H9 (cell line): Measurements from ENCODE around the gene KRT78. TPM values are rescaled to one million over a fixed set of nuclear protein-coding genes. Genes with fewer than 3 reads are reported as not detected.
A peak's percentile ranks its signal among the peaks of the same experiment; 100 is the strongest.

Source experiments
- DNase-seq: peaks from one replicate; pipeline ENCODE4 v3.0.0-alpha.2; 2017
- H2AFZ ChIP-seq: one replicate; pipeline ENCODE4 v1.6.1; 2013; ENCODE audit warnings: mild to moderate bottlenecking, low read length, control low read depth, moderate library complexity
- H2AK5ac ChIP-seq: 2 replicates; pipeline ENCODE4 v1.6.1; 2013; ENCODE audit warnings: low read length, control low read depth, mixed read lengths; ENCODE audit not compliant: insufficient read length
- H2BK120ac ChIP-seq: one replicate; pipeline ENCODE4 v1.6.1; 2013; ENCODE audit warnings: low read depth, mild to moderate bottlenecking, low read length, control low read depth, inconsistent platforms; ENCODE audit not compliant: poor library complexity, severe bottlenecking
- H2BK12ac ChIP-seq: 2 replicates; pipeline ENCODE4 v1.6.1; 2013; ENCODE audit warnings: low read length, control low read depth, mixed read lengths, low read depth; ENCODE audit not compliant: insufficient read length
- H2BK15ac ChIP-seq: 2 replicates; pipeline ENCODE4 v1.6.1; 2013; ENCODE audit warnings: low read depth, low read length, control low read depth
- H2BK20ac ChIP-seq: one replicate; pipeline ENCODE4 v1.6.1; 2013; ENCODE audit warnings: low read depth, mild to moderate bottlenecking, low read length, control low read depth, inconsistent platforms; ENCODE audit not compliant: poor library complexity, severe bottlenecking
- H2BK5ac ChIP-seq: 2 replicates; pipeline ENCODE4 v1.6.1; 2013; ENCODE audit warnings: low read length, control low read depth, mixed read lengths; ENCODE audit not compliant: insufficient read length
- H3K14ac ChIP-seq: 2 replicates; pipeline ENCODE4 v1.6.1; 2013; ENCODE audit warnings: low read length, control low read depth; ENCODE audit not compliant: insufficient read depth
- H3K18ac ChIP-seq: 2 replicates; pipeline ENCODE4 v1.6.1; 2013; ENCODE audit warnings: low read depth, mild to moderate bottlenecking, mixed read lengths, low read length, control low read depth; ENCODE audit not compliant: insufficient read length
- H3K23ac ChIP-seq: 2 replicates; pipeline ENCODE4 v1.6.1; 2013; ENCODE audit warnings: low read length, control low read depth, mixed read lengths, low read depth; ENCODE audit not compliant: insufficient read length
- H3K23me2 ChIP-seq: 2 replicates; pipeline ENCODE4 v1.6.1; 2013; ENCODE audit warnings: low read depth, mild to moderate bottlenecking, mixed read lengths, low read length, control low read depth; ENCODE audit not compliant: insufficient read length, poor library complexity, severe bottlenecking
- H3K27ac ChIP-seq: 2 replicates; pipeline ENCODE4 v1.5.1; 2013; ENCODE audit warnings: low read length, control low read depth, mixed read lengths, low read depth; ENCODE audit not compliant: insufficient read length
- H3K27me3 ChIP-seq: 2 replicates; pipeline ENCODE4 v1.6.1; 2013; ENCODE audit warnings: low read length, control low read depth, inconsistent platforms; ENCODE audit not compliant: insufficient read depth
- H3K4ac ChIP-seq: 2 replicates; pipeline ENCODE4 v1.6.1; 2013; ENCODE audit warnings: low read depth, mild to moderate bottlenecking, control low read depth, inconsistent platforms, low read length, moderate library complexity
- H3K4me1 ChIP-seq: 2 replicates; pipeline ENCODE4 v1.6.1; 2013; ENCODE audit warnings: low read length, control low read depth, inconsistent platforms; ENCODE audit not compliant: insufficient read depth
- H3K4me2 ChIP-seq: 2 replicates; pipeline ENCODE4 v1.6.1; 2013; ENCODE audit warnings: low read length, control low read depth, mixed read lengths; ENCODE audit not compliant: insufficient read length, insufficient read depth
- H3K56ac ChIP-seq: 2 replicates; pipeline ENCODE4 v1.6.1; 2013; ENCODE audit warnings: low read depth, mild to moderate bottlenecking, mixed read lengths, low read length, control low read depth; ENCODE audit not compliant: insufficient read length
- H3K79me1 ChIP-seq: 2 replicates; pipeline ENCODE4 v1.6.1; 2013; ENCODE audit warnings: low read depth, mild to moderate bottlenecking, moderate library complexity, low read length, control low read depth, inconsistent platforms; ENCODE audit not compliant: insufficient read depth, poor library complexity, severe bottlenecking
- H3K79me2 ChIP-seq: 2 replicates; pipeline ENCODE4 v1.6.1; 2013; ENCODE audit warnings: low read length, control low read depth, inconsistent platforms; ENCODE audit not compliant: insufficient read depth
- H3K9ac ChIP-seq: 2 replicates; pipeline ENCODE4 v1.6.1; 2013; ENCODE audit warnings: low read length, control low read depth, mixed read lengths; ENCODE audit not compliant: insufficient read length; ENCODE audit errors: extremely low read depth
- H3K9me3 ChIP-seq: one replicate; pipeline ENCODE4 v1.6.1; 2013; ENCODE audit warnings: low read depth, low read length, inconsistent platforms; ENCODE audit not compliant: control insufficient read depth
- H3T11ph ChIP-seq: one replicate; pipeline ENCODE4 v1.6.1; 2013; ENCODE audit warnings: mild to moderate bottlenecking, low read length, control low read depth, inconsistent platforms
- H4K20me1 ChIP-seq: one replicate; pipeline ENCODE4 v1.6.1; 2013; ENCODE audit not compliant: control insufficient read depth, insufficient read length, insufficient read depth
- H4K5ac ChIP-seq: 2 replicates; pipeline ENCODE4 v1.6.1; 2013; ENCODE audit warnings: low read depth, mild to moderate bottlenecking, mixed read lengths, low read length, control low read depth; ENCODE audit not compliant: insufficient read length
- H4K8ac ChIP-seq: replicated peaks from 2 replicates; pipeline ENCODE4 v1.6.1; 2013; ENCODE audit warnings: low read length, control low read depth, mixed read lengths, low read depth; ENCODE audit not compliant: insufficient read length
- H4K91ac ChIP-seq: 2 replicates; pipeline ENCODE4 v1.6.1; 2013; ENCODE audit warnings: low read depth, mild to moderate bottlenecking, moderate library complexity, mixed read lengths, low read length, control low read depth; ENCODE audit not compliant: insufficient read length
- H3K27ac Mint-ChIP-seq, 3 experiments: 2 replicates in 2 of 3; 3 replicates in 1 of 3; pipeline ENCODE4 v1.8.0; 2020 to 2021; ENCODE audit warnings: mixed read lengths in 3 of 3, mild to moderate bottlenecking in 1 of 3, moderate library complexity in 1 of 3
- H3K27me3 Mint-ChIP-seq: 2 replicates; pipeline ENCODE4 v1.8.0; 2021; ENCODE audit warnings: low read depth, mild to moderate bottlenecking, moderate library complexity, mixed read lengths
- H3K36me3 Mint-ChIP-seq, 3 experiments: 2 replicates in 2 of 3; 3 replicates in 1 of 3; pipeline ENCODE4 v1.8.0; 2020 to 2021; ENCODE audit warnings: low read depth in 3 of 3, mixed read lengths in 3 of 3; ENCODE audit not compliant: insufficient read depth in 1 of 3
- H3K4me1 Mint-ChIP-seq, 2 experiments: 2 replicates each; pipeline ENCODE4 v1.8.0; 2020; ENCODE audit warnings: mixed read lengths in 2 of 2
- H3K4me3 Mint-ChIP-seq, 2 experiments: 2 replicates in 1 of 2; 3 replicates in 1 of 2; pipeline ENCODE4 v1.8.0; 2020 to 2021; ENCODE audit warnings: mild to moderate bottlenecking in 2 of 2, mixed read lengths in 2 of 2, moderate library complexity in 1 of 2
- H3K9me3 Mint-ChIP-seq, 2 experiments: 2 replicates in 1 of 2; 3 replicates in 1 of 2; pipeline ENCODE4 v1.8.0; 2020; ENCODE audit warnings: mild to moderate bottlenecking in 2 of 2, mixed read lengths in 2 of 2, moderate library complexity in 1 of 2
- whole genome bisulfite sequencing: extraction: QIAGEN DNeasy Blood & Tissue Kit; methylation state at CpG from one replicate; pipeline ENCODE4 v1.1.7; 2013; ENCODE audit warnings: missing lambda C conversion rate, low lambda C conversion rate, mixed read lengths; ENCODE audit not compliant: insufficient read length; ENCODE audit errors: extremely low coverage; 5-methylcytosine and 5-hydroxymethylcytosine counted together
- total RNA-seq: library from RNA; stranded (reverse); gene quantifications from 2 replicates; pipeline ENCODE4 v1.2.1, GENCODE V29; 2021
- TF ChIP-seq, protein P1 (sequence below): fragments of 200-600 bp; sonication (generic); conservative IDR thresholded peaks from 3 replicates; pipeline ENCODE4 v1.8.0; 2021; ENCODE audit warnings: antibody characterized with exemption, mild to moderate bottlenecking

The KRT78 gene
- total RNA-seq, 1 experiment from 2014 or later: not detected

DNA sequence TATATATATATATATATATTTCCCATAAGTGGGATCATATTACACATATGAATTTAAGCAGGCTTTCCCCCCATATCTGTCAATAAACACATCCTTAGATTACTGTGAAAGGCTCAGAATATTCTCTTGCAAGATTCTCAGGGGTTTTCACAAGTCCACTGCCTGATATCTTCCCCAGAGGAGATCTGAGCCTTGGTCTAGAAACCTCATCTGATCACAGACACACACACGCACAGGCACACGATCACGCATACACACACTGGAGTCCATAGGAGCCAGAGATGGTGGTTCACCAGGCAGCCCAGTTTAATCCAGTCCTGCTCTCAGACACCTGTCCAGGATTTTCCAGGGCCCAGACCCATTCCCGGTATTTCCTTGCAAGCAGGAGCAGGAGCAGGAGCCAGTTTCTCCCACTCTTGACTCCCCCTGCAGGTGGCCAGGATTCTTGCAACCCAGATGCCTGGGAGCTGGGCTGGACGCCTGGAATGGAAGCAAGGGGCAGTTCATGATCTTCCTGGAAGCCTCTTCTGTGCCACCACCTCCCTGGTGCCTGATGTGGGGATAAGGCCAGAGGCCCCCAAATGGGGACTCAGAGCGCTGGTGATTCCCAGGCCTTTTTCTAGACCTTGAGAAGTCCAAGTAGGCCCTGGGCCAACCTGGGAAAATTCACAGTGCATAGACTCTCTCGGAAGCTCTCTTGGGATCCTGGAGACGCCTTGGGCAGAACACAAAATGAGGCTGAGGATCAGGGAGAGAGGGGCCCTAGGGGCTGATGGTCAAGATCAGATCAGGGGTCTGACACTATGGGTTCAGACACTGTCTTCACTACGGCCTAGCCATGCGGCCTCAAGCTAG is 16.5 kb upstream of the KRT78 start:
- Histone ChIP-seq H3K27ac (no peak overlapping the region), H3K4ac (no peak overlapping the region), H3K18ac (no peak overlapping the region), H2BK20ac (no peak overlapping the region), H4K91ac (no peak overlapping the region), H2BK15ac (no peak overlapping the region), H3K23ac (no peak overlapping the region), H3K56ac (no peak overlapping the region), H3T11ph (no peak overlapping the region), H4K5ac (no peak overlapping the region), H3K4me2 (no peak overlapping the region), H3K14ac (no peak overlapping the region), H3K27me3 (no peaks in the 10 kb centered on the region), H3K79me2 (no peaks in the 10 kb centered on the region), H2BK120ac (no peak overlapping the region), H2AFZ (no peak overlapping the region), H3K23me2 (no peaks in the 10 kb centered on the region), H3K9me3 (no peaks in the 10 kb centered on the region), H2BK12ac (no peak overlapping the region), H3K9ac (no peak overlapping the region), H2BK5ac (no peak overlapping the region), H2AK5ac (no peak overlapping the region), H3K4me1 (no peaks in the 10 kb centered on the region), H3K79me1 (no peaks in the 10 kb centered on the region), H4K20me1 (no peaks in the 10 kb centered on the region), H4K8ac (no peak overlapping the region)
- H3K9me3 Mint-ChIP-seq: no peaks in the 10 kb centered on the region
- peaks cover 4% of the 10 kb centered on the region for H3K27me3 Mint-ChIP-seq
- TF ChIP-seq, protein P1, sequence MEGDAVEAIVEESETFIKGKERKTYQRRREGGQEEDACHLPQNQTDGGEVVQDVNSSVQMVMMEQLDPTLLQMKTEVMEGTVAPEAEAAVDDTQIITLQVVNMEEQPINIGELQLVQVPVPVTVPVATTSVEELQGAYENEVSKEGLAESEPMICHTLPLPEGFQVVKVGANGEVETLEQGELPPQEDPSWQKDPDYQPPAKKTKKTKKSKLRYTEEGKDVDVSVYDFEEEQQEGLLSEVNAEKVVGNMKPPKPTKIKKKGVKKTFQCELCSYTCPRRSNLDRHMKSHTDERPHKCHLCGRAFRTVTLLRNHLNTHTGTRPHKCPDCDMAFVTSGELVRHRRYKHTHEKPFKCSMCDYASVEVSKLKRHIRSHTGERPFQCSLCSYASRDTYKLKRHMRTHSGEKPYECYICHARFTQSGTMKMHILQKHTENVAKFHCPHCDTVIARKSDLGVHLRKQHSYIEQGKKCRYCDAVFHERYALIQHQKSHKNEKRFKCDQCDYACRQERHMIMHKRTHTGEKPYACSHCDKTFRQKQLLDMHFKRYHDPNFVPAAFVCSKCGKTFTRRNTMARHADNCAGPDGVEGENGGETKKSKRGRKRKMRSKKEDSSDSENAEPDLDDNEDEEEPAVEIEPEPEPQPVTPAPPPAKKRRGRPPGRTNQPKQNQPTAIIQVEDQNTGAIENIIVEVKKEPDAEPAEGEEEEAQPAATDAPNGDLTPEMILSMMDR: peak; percentile 88
- H3K36me3 Mint-ChIP-seq: no peaks in the 10 kb centered on the region
- DNase-seq: peak; percentile 96
- peaks cover 2 to 12% of the 10 kb centered on the region in 2 experiments for H3K4me1 Mint-ChIP-seq
- H3K4me3 Mint-ChIP-seq: 0 out of 5 replicates have a peak overlapping the region, but pooled peaks of 1 of the 2 experiments have one; percentile 10
- WGBS: no CpG with 5 or more reads among the region's 10 CpGs
- no peak overlapping the region for H3K27ac Mint-ChIP-seq
